Fibroblast of gingiva (primary cell): ENCODE results near the gene SMC6.

Experiments used
- DNase-seq: peaks from one replicate; pipeline ENCODE4 v3.0.0-alpha.2; 2011; ENCODE audit warnings: low read depth

SMC6 gene

GRCh38 chr2:17646838-17647701 lies 106.5 kb downstream of the SMC6 start:
- no peak for DNase-seq

- DNase-seq = peak; percentile 68
These were observed 107.5 kb downstream of the SMC6 start for GRCh38 chr2:17646081-17646554.

- no peak for DNase-seq
These were observed 108.5 kb downstream of the SMC6 start for GRCh38 chr2:17644997-17645720.

- peak; percentile 89 for DNase-seq
These were observed 110.5 kb downstream of the SMC6 start for GRCh38 chr2:17643031-17643615.

- DNase-seq = no peak
These were observed 113.2 kb downstream of the SMC6 start for GRCh38 chr2:17640406-17640805.

- DNase-seq = no peak
These were observed 115.3 kb downstream of the SMC6 start for GRCh38 chr2:17638196-17638743.

- no peak for DNase-seq
These were observed 116.3 kb downstream of the SMC6 start for GRCh38 chr2:17637131-17637906.

- DNase-seq = no peak
These were observed 117.4 kb downstream of the SMC6 start for GRCh38 chr2:17636257-17636656.

GRCh38 chr2:17634997-17635396 lies 118.6 kb downstream of the SMC6 start:
- DNase-seq = no peak

GRCh38 chr2:17630089-17630488 lies 123.5 kb downstream of the SMC6 start:
- no peak for DNase-seq

- DNase-seq = no peak
These were observed 125.0 kb downstream of the SMC6 start for GRCh38 chr2:17628349-17629261.

GRCh38 chr2:17627434-17627833 lies 126.2 kb downstream of the SMC6 start:
- DNase-seq = no peak

- DNase-seq = no peak
These were observed 126.6 kb downstream of the SMC6 start for GRCh38 chr2:17626986-17627385.

GRCh38 chr2:17625446-17625845 lies 128.2 kb downstream of the SMC6 start:
- DNase-seq = no peak

GRCh38 chr2:17621781-17622180 lies 131.8 kb downstream of the SMC6 start:
- peak; percentile 13 for DNase-seq

- DNase-seq = peak; percentile 23
These were observed 132.8 kb downstream of the SMC6 start for GRCh38 chr2:17620841-17621240.

GRCh38 chr2:17620280-17620679 lies 133.3 kb downstream of the SMC6 start:
- DNase-seq = no peak

GRCh38 chr2:17617955-17618354 lies 135.7 kb downstream of the SMC6 start:
- no peak for DNase-seq

- DNase-seq = no peak
These were observed 136.1 kb downstream of the SMC6 start for GRCh38 chr2:17617516-17617915.

GRCh38 chr2:17616405-17616804 lies 137.2 kb downstream of the SMC6 start:
- DNase-seq = no peak
